ACC112 (cell line): Measurements from ENCODE around the gene ARL3.
A peak's percentile ranks its signal among the peaks of the same experiment; 100 is the strongest.
"Not testable (repeated sequence)": the region's sequence is repeated elsewhere in the genome, so short reads cannot be mapped to it uniquely, and the experiment has no call there.

Experiments
- H2AFZ ChIP-seq: fragments of 200-600 bp; sonication (generic); one replicate; pipeline ENCODE4 v1.6.0; 2017; ENCODE audit warnings: antibody characterized with exemption, low read length; ENCODE audit not compliant: unreplicated experiment
- H3K27ac ChIP-seq: fragments of 200-600 bp; sonication (generic); 2 replicates; pipeline ENCODE4 v1.5.1; 2014; ENCODE audit warnings: low read depth, mild to moderate bottlenecking, antibody characterized with exemption, low read length, moderate library complexity
- H3K27me3 ChIP-seq: fragments of 200-600 bp; sonication (generic); 2 replicates; pipeline ENCODE4 v1.6.1; 2014; ENCODE audit warnings: mild to moderate bottlenecking, antibody characterized with exemption, low read length, moderate library complexity, mixed read lengths; ENCODE audit not compliant: insufficient read depth
- H3K36me3 ChIP-seq: fragments of 200-600 bp; sonication (generic); 2 replicates; pipeline ENCODE4 v1.6.1; 2016; ENCODE audit warnings: mild to moderate bottlenecking, antibody characterized with exemption, low read length, moderate library complexity, mixed read lengths; ENCODE audit not compliant: insufficient read depth
- H3K4me1 ChIP-seq: fragments of 200-600 bp; sonication (generic); one replicate; pipeline ENCODE4 v1.6.1; 2016; ENCODE audit warnings: low read length, mixed read lengths; ENCODE audit not compliant: insufficient read depth, unreplicated experiment, control insufficient read depth
- H3K4me3 ChIP-seq: fragments of 200-600 bp; sonication (generic); 2 replicates; pipeline ENCODE4 v1.5.1; 2014; ENCODE audit warnings: mild to moderate bottlenecking, low read depth, low read length
- H3K79me2 ChIP-seq: fragments of 200-600 bp; sonication (generic); one replicate; pipeline ENCODE4 v1.6.0; 2016; ENCODE audit warnings: low read length; ENCODE audit not compliant: control insufficient read depth, unreplicated experiment, insufficient read depth

Gene ARL3

DNA sequence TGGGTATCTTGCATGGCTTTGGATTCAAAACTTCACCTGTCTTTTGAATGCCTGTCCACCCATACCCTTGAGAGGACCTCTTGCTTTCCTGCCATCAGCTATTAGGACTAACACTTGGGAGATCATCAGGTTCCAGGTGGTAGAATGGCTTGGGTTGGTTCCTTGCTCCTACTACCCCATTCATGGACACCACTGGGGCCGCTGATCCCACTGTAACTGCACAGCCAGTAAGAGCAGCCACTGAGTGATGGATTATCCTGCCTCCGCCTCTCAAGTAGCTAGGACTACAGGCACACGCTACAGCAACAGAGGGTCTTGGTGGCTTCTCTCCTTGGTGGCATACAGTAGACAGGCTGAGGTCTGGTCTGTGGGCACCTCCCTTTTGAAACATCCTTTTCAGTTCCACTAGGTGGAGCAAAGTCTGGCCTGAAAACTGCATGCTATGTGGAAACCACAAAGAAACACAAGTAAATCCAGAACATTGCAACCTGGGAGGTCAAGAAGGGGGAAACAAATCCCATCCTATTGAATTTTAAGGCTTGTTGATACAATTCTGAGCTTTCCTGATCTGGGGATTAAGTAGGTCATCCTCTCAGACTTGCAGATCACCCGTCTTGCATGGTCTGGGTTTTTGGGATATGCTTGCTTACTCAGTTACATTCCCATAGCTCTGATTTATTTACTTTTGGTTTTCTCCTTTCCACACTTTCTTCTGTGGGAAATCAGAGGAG is 38.9 kb upstream of the ARL3 start:
- Histone ChIP-seq H3K79me2 (peaks cover 54% of the 10 kb centered on the region), H3K27ac (peak overlapping the region; percentile 90), H3K36me3 (no peaks in the 10 kb centered on the region), H3K27me3 (no peaks in the 10 kb centered on the region), H3K4me1 (peaks cover 25% of the 10 kb centered on the region), H2AFZ (peak overlapping the region; percentile 40), H3K4me3 (peak overlapping the region; percentile 46)

DNA sequence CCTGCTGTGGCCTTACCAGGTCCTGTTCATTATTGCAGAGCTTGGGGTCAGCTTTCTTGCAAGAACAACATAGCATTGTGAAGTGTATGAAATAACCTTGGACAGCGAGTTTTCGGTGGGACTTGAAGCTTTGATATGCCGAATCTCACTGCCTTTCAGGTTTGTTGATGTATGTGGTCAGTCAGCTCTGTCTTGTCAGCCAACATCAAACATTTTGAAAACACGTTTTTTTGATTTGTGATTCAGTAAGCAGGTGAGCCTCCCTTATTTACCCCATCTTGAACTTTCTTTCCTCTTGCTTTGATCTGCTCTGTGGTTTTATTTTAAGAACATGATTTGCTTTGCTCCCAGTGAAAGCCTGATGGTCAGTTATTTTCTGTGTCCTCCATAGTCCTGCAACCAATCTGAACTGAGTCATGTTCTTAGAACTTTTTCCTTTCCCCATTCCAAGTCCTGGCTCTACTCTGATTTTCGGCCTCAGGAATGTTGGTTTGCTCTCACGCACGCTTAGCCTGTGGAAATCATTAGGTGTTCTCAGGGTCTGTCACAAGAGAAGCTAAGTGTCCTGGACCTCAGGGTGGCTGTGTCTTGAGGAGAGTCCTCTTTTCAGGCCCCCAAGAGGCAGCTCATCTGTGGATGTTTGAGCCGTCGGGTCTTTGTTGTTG is 38.2 kb upstream of the ARL3 start:
- peaks cover 55% of the 10 kb centered on the region for H3K79me2 ChIP-seq
- H2AFZ ChIP-seq, result no peak overlapping the region
- peak overlapping the region; percentile 90 for H3K27ac ChIP-seq
- no peaks in the 10 kb centered on the region for H3K36me3 ChIP-seq
- H3K27me3 ChIP-seq, result no peaks in the 10 kb centered on the region
- peak overlapping the region; percentile 46; the same call in 1 of the 2 replicates for H3K4me3 ChIP-seq
- peaks cover 25% of the 10 kb centered on the region for H3K4me1 ChIP-seq

DNA sequence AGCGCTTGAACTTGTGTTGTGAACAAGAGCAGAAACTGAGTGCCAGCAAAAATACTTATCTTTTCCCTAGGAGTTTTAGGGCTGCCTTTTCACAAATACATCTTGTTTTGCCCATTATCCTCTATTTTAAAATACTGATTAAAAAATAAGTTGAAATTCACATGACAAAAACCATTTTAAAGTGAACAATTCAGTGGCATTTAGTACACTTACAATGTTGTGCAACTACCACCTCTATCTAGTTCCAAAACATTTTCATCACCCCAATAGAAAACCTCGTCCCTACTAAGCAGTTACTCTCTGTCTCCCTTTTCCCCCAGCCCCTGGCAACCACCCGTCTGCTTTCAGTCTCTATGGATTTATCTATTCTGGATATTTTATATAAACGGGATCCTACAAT is 31.0 kb upstream of the ARL3 start:
- H3K36me3 ChIP-seq, result no peaks in the 10 kb centered on the region
- H3K27ac ChIP-seq, result no peak overlapping the region; the same call in 1 of the 2 replicates
- no peaks in the 10 kb centered on the region for H3K27me3 ChIP-seq
- peaks cover 43% of the 10 kb centered on the region for H3K79me2 ChIP-seq
- H3K4me1 ChIP-seq, result peaks cover 11% of the 10 kb centered on the region
- H2AFZ ChIP-seq, result no peak overlapping the region
- peak overlapping the region; percentile 91 for H3K4me3 ChIP-seq

DNA sequence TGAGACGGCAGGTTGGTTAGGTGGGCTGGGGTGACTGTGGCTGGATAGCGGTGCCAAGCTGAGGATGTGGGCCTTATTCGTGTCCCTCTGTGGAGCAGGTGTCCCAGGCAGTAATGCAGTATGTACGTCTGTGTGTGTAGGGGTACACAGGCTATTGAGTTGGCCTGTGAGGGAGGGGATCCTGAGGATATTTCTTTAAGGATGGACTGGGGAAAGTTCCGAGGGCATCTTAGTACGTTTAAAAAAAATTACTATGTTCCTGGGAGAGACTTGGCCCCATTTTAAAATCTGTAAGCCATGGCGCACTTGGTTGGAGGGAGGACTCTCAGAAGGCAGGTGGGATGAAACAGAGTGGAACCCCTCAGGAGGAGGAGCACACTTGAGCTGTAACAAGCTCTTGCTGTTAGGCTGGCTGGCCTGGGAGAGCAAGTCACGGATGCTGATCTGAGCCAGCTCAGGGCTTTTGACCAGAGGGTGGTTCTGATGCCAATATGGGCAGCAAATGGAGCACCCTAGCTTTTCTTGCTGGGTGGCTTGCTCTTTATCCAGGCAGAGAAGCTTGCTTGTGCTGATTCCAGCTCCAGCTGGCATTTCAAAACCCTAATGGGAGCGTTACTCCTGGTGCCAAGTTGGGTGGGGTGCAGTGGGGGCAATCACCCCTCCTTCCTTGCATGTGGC is 30.3 kb upstream of the ARL3 start:
- Histone ChIP-seq H3K4me3 (peak overlapping the region; percentile 91), H3K27me3 (no peaks in the 10 kb centered on the region), H2AFZ (no peak overlapping the region), H3K27ac (peak overlapping the region; percentile 25; the same call in 1 of the 2 replicates), H3K79me2 (peaks cover 43% of the 10 kb centered on the region), H3K4me1 (peaks cover 11% of the 10 kb centered on the region), H3K36me3 (no peaks in the 10 kb centered on the region)

DNA sequence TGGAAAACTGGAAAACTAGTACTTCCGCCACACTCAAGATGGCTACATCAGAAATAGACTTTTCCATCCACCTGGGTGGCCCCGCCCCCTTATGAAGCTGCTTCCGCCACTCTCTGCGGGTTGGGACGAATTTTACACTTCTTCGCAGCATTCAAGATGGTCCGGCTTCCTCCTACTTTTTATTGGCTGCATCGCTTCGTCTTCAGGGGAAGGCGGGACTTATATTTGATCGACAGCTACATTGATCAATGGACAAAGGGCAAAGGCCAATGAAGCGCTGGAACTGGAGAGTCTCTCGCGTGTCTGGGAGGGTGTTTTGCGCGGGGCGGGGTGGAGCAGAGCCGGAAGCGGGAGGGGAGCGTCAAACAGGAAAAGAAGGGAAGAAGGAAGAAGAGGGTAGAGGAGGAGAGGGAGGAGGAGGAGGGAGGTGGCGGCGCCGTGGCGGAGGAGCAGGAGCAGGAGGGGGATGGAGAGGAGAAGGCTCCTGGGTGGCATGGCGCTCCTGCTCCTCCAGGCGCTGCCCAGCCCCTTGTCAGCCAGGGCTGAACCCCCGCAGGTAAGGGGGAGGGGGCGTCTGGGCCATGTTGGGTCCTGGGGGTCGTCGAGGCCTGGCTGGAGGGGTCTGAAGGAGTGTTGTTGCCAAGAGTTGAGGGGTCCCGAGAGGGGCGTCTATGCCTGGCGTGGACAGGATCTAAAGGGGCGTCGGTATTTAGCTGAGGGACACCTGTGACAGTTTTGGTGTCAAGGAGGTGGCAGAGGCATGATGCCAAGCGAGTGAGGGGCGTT is 29.6 kb upstream of the ARL3 start, which contains the start of gene WBP1L:
TSS of gene WBP1L (plus strand) at position 361 of the 786 bp plus-strand sequence. CDS start at position 467, 106 bp downstream.
- H3K79me2 ChIP-seq, result peaks cover 41% of the 10 kb centered on the region
- no peaks in the 10 kb centered on the region for H3K27me3 ChIP-seq
- no peaks in the 10 kb centered on the region for H3K36me3 ChIP-seq
- peaks cover 11% of the 10 kb centered on the region for H3K4me1 ChIP-seq
- peak within 1 kb of the TSS; percentile 25; the same call in 1 of the 2 replicates for H3K27ac ChIP-seq
- H2AFZ ChIP-seq, result peak within 1 kb of the TSS; percentile 68
- peak within 1 kb of the TSS; percentile 91 for H3K4me3 ChIP-seq

DNA sequence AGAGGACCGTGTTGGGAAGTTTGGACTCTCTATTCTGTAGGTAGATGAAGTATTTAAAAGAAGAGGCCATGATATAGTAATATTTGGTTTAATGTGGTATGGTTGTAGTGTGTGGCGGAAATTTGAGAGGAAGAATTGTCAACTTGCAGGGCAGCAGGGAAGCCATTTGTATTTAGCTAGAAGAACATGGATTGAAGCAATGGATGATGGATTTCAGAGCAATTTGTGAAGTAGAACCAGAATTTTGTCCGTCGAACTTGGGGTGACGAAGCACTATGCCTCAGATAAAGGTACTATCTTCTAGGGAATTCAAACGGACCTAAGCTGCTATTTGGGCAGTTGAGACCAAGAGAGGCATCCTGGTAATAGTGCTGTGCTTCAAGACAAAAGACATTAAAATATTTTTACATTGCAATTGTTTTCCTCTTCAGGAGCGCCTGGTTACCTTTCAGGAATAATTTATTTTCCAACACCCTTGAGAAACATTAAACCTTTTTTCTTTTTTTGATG is 28.9 kb upstream of the ARL3 start:
- Histone ChIP-seq H3K4me3 (peak overlapping the region; percentile 1; the same call in 1 of the 2 replicates), H3K36me3 (no peaks in the 10 kb centered on the region), H3K27me3 (no peaks in the 10 kb centered on the region), H3K27ac (0 out of 2 replicates have a peak overlapping the region, but pooled peaks have one; percentile 4), H2AFZ (peak overlapping the region; percentile 68), H3K79me2 (peaks cover 36% of the 10 kb centered on the region), H3K4me1 (peaks cover 11% of the 10 kb centered on the region)

DNA sequence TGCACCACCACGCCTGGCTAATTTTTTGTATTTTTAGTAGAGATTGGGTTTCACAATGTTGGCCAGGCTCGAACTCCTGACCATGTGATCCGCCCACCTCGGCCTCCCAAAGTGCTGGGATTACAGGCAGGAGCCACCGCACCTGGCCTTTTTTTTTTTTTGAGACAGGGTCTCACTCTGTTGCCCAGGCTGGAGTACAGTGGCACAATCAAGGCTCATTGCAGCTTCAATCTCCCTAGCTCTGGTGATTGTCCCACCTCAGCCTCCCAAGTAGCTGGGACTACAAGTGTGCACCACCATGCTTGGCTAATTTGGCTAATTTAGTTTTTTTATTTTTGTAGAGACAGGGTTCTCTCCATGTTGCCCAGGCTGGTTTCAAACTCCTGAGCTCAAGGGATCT is 28.1 kb upstream of the ARL3 start:
- not testable (repeated sequence) for H3K27ac ChIP-seq, H2AFZ ChIP-seq, H3K27me3 ChIP-seq, H3K36me3 ChIP-seq, H3K4me3 ChIP-seq
- Histone ChIP-seq H3K79me2 (peaks cover 32% of the 10 kb centered on the region), H3K4me1 (peaks cover 11% of the 10 kb centered on the region)

DNA sequence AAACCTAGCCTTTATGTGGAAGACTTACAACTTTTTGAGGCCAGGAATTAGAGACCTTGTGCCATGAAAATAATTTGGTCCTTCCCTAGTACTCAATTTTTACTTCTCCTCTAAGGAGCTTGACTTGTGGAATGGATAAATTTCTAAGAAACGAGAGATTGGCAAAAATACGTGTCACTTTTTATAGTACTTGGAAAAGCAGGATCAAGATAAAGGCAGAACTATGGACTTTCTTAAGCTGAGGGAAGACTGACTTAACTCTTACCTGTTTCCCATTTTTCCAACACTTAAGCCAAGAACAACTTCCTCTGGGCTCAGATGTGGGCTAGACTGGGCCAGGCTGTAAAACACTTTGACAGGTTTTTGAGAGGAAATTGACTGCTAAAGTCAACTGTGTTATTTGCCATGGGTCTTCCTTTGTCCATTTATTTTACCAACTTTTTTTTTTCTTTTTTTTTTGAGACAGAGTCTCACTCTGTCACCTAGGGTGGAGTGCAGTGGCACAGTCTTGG is 27.6 kb upstream of the ARL3 start:
- peaks cover 11% of the 10 kb centered on the region for H3K4me1 ChIP-seq
- H3K27ac ChIP-seq, result no peak overlapping the region
- H3K79me2 ChIP-seq, result peaks cover 30% of the 10 kb centered on the region
- H2AFZ ChIP-seq, result no peak overlapping the region
- H3K27me3 ChIP-seq, result no peaks in the 10 kb centered on the region
- no peaks in the 10 kb centered on the region for H3K36me3 ChIP-seq
- no peak overlapping the region for H3K4me3 ChIP-seq

DNA sequence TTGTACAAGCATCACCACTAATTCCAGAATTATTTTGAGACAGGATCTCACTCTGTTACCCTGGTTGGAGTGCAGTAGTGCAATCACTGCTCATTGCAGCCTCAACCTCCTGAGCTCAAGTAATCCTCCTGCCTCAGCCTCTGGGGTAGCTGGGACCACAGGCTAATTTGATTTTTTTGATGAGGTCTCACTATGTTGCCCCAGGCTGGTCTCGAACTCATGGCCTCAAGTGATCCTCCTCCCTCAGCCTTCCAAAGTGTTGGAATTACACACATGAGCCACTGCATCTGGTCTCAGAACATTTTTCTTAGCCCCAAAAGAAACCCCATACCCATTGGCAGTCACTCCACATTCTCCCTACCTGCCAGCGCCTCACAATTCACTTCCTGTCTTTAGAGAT is 26.0 kb upstream of the ARL3 start:
- H3K27ac ChIP-seq, result no peak overlapping the region
- no peak overlapping the region for H3K4me3 ChIP-seq
- H2AFZ ChIP-seq, result no peak overlapping the region
- H3K4me1 ChIP-seq, result peaks cover 2% of the 10 kb centered on the region
- H3K36me3 ChIP-seq, result no peaks in the 10 kb centered on the region
- H3K79me2 ChIP-seq, result peaks cover 14% of the 10 kb centered on the region
- no peaks in the 10 kb centered on the region for H3K27me3 ChIP-seq

DNA sequence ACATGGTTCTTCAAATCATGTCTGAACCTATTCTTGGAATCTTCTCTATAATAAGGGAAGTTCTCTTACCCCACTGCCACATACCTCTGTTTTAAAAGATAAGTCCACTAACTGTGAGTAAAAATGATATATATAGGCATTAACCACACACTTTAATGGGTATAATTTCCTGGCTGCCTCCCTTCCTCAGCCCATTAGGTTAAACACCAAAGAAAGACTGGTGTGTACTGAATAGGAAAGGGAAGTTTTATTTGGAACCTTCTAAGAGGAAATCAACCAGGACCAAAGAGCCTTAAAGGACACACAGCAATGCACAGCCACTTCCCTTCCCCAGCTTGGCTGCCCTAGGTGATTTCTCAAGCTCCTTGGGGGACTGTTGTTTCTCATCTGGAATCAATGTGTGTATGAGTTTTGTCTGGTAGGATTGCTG is 24.5 kb upstream of the ARL3 start:
- no peaks in the 10 kb centered on the region for H3K4me1 ChIP-seq
- no peaks in the 10 kb centered on the region for H3K27me3 ChIP-seq
- H3K4me3 ChIP-seq, result no peak overlapping the region
- no peak overlapping the region for H2AFZ ChIP-seq
- H3K79me2 ChIP-seq, result no peaks in the 10 kb centered on the region
- no peak overlapping the region for H3K27ac ChIP-seq
- no peaks in the 10 kb centered on the region for H3K36me3 ChIP-seq
